GM18867 (cell line): Measurements from ENCODE around the gene ZBTB8A.
A peak's percentile ranks its signal among the peaks of the same experiment; 100 is the strongest.
"Not testable (repeated sequence)": the region's sequence is repeated elsewhere in the genome, so short reads cannot be mapped to it uniquely, and the experiment has no call there.

ENCODE experiments used
- ATAC-seq: cut with Tn5 transposase; IDR thresholded peaks from one replicate; pipeline ENCODE4 v1.9.1; 2021; ENCODE audit warnings: mild to moderate bottlenecking, moderate library complexity; ENCODE audit not compliant: unreplicated experiment

ZBTB8A gene

GRCh38 chr1:32538887-32539583, at the start of gene ZBTB8A:
Gene ZBTB8A, plus strand, starts transcription at chr1:32539427. Its CDS starts 53,505 bp downstream, at chr1:32592932.
- ATAC-seq = no peak

- ATAC-seq = no peak
Measured at GRCh38 chr1:32489774-32490454, 49.3 kb upstream of the ZBTB8A start.

GRCh38 chr1:32491386-32491785, 47.8 kb upstream of the ZBTB8A start:
- ATAC-seq = no peak

GRCh38 chr1:32494196-32494595, 45.0 kb upstream of the ZBTB8A start:
- no peak for ATAC-seq

- no peak for ATAC-seq
Measured at GRCh38 chr1:32494711-32495337, 44.4 kb upstream of the ZBTB8A start.

GRCh38 chr1:32496127-32496526, 43.1 kb upstream of the ZBTB8A start:
- ATAC-seq = no peak

GRCh38 chr1:32498751-32499150, 40.5 kb upstream of the ZBTB8A start:
- no peak for ATAC-seq

- peak; percentile 65 for ATAC-seq
Measured at GRCh38 chr1:32500387-32501209, 38.6 kb upstream of the ZBTB8A start.

GRCh38 chr1:32501865-32502264, 37.4 kb upstream of the ZBTB8A start:
- no peak for ATAC-seq

- no peak for ATAC-seq
Measured at GRCh38 chr1:32503153-32503552, 36.1 kb upstream of the ZBTB8A start.

- ATAC-seq = no peak
Measured at GRCh38 chr1:32507021-32507420, 32.2 kb upstream of the ZBTB8A start.

GRCh38 chr1:32508761-32509160, 30.5 kb upstream of the ZBTB8A start:
- no peak for ATAC-seq

- no peak for ATAC-seq
Measured at GRCh38 chr1:32509939-32510338, 29.3 kb upstream of the ZBTB8A start.

GRCh38 chr1:32516402-32516801, 22.8 kb upstream of the ZBTB8A start:
- ATAC-seq = no peak

GRCh38 chr1:32518976-32519375, 20.3 kb upstream of the ZBTB8A start:
- no peak for ATAC-seq

- ATAC-seq = no peak
Measured at GRCh38 chr1:32521165-32521564, 18.1 kb upstream of the ZBTB8A start.

GRCh38 chr1:32525053-32525452, 14.2 kb upstream of the ZBTB8A start:
- ATAC-seq = no peak

- no peak for ATAC-seq
Measured at GRCh38 chr1:32525661-32526444, 13.4 kb upstream of the ZBTB8A start.

- ATAC-seq = not testable (repeated sequence)
Measured at GRCh38 chr1:32528550-32528949, 10.7 kb upstream of the ZBTB8A start.

GRCh38 chr1:32533792-32534327, 5.4 kb upstream of the ZBTB8A start:
- no peak for ATAC-seq
